Lung (tissue), 12 donors: ENCODE measurements around the gene ALPL. TPM values are rescaled to one million over a fixed set of nuclear protein-coding genes. Genes with fewer than 3 reads are reported as not detected.
A peak's percentile ranks its signal among the peaks of the same experiment; 100 is the strongest.
"Not testable (repeated sequence)": the region's sequence is repeated elsewhere in the genome, so short reads cannot be mapped to it uniquely, and the experiment has no call there.

Experiments
- ATAC-seq: fragments of 200-7000 bp; cut with Tn5 transposase; one replicate; pipeline ENCODE4 v1.9.1; 2020; ENCODE audit warnings: moderate number of reproducible peaks; ENCODE audit not compliant: insufficient read depth, low FRiP score
- DNase-seq, 3 donors: peaks; one replicate each; pipeline ENCODE4 v3.0.0-alpha.2; 2013 to 2017
- H3K27ac ChIP-seq, 2 donors: one replicate each; pipeline ENCODE4 v1.5.1; 2013; ENCODE audit warnings: mild to moderate bottlenecking in 2 of 2, moderate library complexity in 2 of 2, control low read depth in 1 of 2, inconsistent platforms in 1 of 2, low read depth in 1 of 2, low read length in 1 of 2
- H3K27me3 ChIP-seq, 3 donors: one replicate each; pipeline ENCODE4 v1.5.1; 2013; ENCODE audit warnings: low read length in 2 of 3; ENCODE audit not compliant: control insufficient read depth in 3 of 3, insufficient read depth in 3 of 3
- H3K36me3 ChIP-seq, 4 donors: one replicate each; pipeline ENCODE4 v1.5.1; 2013; ENCODE audit warnings: low read length in 4 of 4, mild to moderate bottlenecking in 1 of 4, moderate library complexity in 1 of 4; ENCODE audit not compliant: control insufficient read depth in 4 of 4, insufficient read depth in 4 of 4
- H3K4me1 ChIP-seq, 5 donors: one replicate each; pipeline ENCODE4 v1.5.1; 2013; ENCODE audit warnings: low read length in 5 of 5, mild to moderate bottlenecking in 2 of 5, moderate library complexity in 1 of 5; ENCODE audit not compliant: control insufficient read depth in 5 of 5, insufficient read depth in 5 of 5
- H3K4me3 ChIP-seq: one replicate; pipeline ENCODE4 v1.5.1; 2013; ENCODE audit warnings: mild to moderate bottlenecking, control low read depth, moderate library complexity
- H3K9ac ChIP-seq, 2 donors: one replicate each; pipeline ENCODE4 v1.5.1; 2013; ENCODE audit warnings: low read length in 2 of 2, control low read depth in 1 of 2; ENCODE audit not compliant: insufficient read depth in 1 of 2
- H3K9me3 ChIP-seq, 4 donors: one replicate each; pipeline ENCODE4 v1.5.1; 2013; ENCODE audit warnings: low read length in 3 of 4, mild to moderate bottlenecking in 1 of 4, moderate library complexity in 1 of 4; ENCODE audit not compliant: control insufficient read depth in 4 of 4, insufficient read depth in 3 of 4
- WGBS, 2 donors: extraction: QIAGEN DNeasy Blood & Tissue Kit; methylation state at CpG; one replicate each; pipeline ENCODE4 v1.1.7; 2013; 5-methylcytosine and 5-hydroxymethylcytosine counted together
- polyA plus RNA-seq, 2 donors: library from polyadenylated mRNA; stranded (reverse); fragments of 200-250 nt; gene quantifications; one replicate each; pipeline ENCODE4 v1.2.1, GENCODE V29; 2013
- total RNA-seq, 2 donors: library from RNA; depleted of rRNA in 1 of 2; stranded (reverse); fragments of >200 nt in 1 of 2; gene quantifications; one replicate each; pipeline ENCODE4 v1.2.1, GENCODE V29; 2014 to 2021
- TF ChIP-seq, protein P1 (sequence below): IDR thresholded peaks from 2 replicates; pipeline ENCODE4 v1.5.1; 2012; ENCODE audit warnings: mild to moderate bottlenecking; ENCODE audit errors: control extremely low read depth, extremely low read depth
- donor health status: control.
- donor health status: control.
- donor health status: Bipolar disorder and iron deficiency.
- donor health status: healthy.
- donor health status: DM: yes; HTN: yes; CAD: no.

ALPL gene
- total and polyA plus RNA-seq, 4 donors: 38.6 to 242 (median 230) TPM

GRCh38 chr1:21517660-21518480 is 8.6 kb downstream of the ALPL start:
- DNase-seq (no peak), ATAC-seq (peak; percentile 23)
- Histone ChIP-seq H3K27me3 (peaks cover 0 to 3% (median 0%) of the 10 kb centered on the region in 3 donors), H3K9me3 (peaks cover 0 to 2% (median 0%) of the 10 kb centered on the region in 4 donors), H3K27ac (peak overlapping the region in 1 of 2 donors; percentile 65), H3K9ac (no peak overlapping the region), H3K36me3 (no peaks in the 10 kb centered on the region), H3K4me3 (no peak overlapping the region), H3K4me1 (peaks cover 0 to 5% (median 0%) of the 10 kb centered on the region in 5 donors)
- WGBS, 2 donors: 74 to 89% methylated on average over 13 of the region's 13 CpGs
- TF ChIP-seq, protein P1, sequence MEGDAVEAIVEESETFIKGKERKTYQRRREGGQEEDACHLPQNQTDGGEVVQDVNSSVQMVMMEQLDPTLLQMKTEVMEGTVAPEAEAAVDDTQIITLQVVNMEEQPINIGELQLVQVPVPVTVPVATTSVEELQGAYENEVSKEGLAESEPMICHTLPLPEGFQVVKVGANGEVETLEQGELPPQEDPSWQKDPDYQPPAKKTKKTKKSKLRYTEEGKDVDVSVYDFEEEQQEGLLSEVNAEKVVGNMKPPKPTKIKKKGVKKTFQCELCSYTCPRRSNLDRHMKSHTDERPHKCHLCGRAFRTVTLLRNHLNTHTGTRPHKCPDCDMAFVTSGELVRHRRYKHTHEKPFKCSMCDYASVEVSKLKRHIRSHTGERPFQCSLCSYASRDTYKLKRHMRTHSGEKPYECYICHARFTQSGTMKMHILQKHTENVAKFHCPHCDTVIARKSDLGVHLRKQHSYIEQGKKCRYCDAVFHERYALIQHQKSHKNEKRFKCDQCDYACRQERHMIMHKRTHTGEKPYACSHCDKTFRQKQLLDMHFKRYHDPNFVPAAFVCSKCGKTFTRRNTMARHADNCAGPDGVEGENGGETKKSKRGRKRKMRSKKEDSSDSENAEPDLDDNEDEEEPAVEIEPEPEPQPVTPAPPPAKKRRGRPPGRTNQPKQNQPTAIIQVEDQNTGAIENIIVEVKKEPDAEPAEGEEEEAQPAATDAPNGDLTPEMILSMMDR: no peak

- ATAC-seq (no peak), DNase-seq (no peak)
- WGBS, 2 donors: 92 to 93% methylated on average over 16 of the region's 16 CpGs
- Histone ChIP-seq H3K9ac (no peak overlapping the region), H3K36me3 (no peaks in the 10 kb centered on the region), H3K27me3 (peaks cover 0 to under 1% (median 0%) of the 10 kb centered on the region in 3 donors), H3K9me3 (peaks cover 0 to 5% (median 0%) of the 10 kb centered on the region in 4 donors), H3K27ac (no peak overlapping the region), H3K4me1 (peaks cover 0 to 5% (median 0%) of the 10 kb centered on the region in 5 donors), H3K4me3 (no peak overlapping the region)
- TF ChIP-seq, protein P1: no peak
Observed at GRCh38 chr1:21518774-21519455, 9.7 kb downstream of the ALPL start.

- H3K27ac ChIP-seq, H3K9ac ChIP-seq, H3K9me3 ChIP-seq, H3K4me3 ChIP-seq, DNase-seq, ATAC-seq, H3K36me3 ChIP-seq, H3K4me1 ChIP-seq, H3K27me3 ChIP-seq: not testable (repeated sequence)
- WGBS, 2 donors: 85 to 94% methylated on average over 11 of the region's 11 CpGs
Observed at GRCh38 chr1:21519486-21520070, 10.4 kb downstream of the ALPL start.
